Measurements from ENCODE around the gene STMN3.
"Not testable (repeated sequence)": the region's sequence is repeated elsewhere in the genome, so short reads cannot be mapped to it uniquely, and the experiment has no call there.

The STMN3 gene

DNA sequence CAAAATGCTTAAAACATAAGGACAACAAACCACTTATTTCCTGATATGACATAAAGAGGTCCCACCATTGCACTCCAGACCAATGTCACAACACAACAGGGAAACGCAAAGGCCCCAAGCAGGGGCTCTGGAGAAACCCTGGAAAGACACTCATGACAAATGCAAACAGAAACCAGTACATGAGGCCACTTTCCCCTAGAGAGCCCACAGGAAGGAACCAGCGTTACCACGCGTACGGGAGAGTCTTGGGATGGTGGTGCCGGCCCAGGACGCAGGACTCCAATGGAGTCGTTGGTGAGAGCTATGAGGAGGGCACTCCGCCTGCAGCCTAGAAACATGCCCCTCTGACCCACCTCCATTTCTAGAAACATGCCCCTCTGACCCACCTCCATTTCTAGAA, 46.5 kb downstream of the STMN3 start:
- no peak overlapping the region for H3K9ac ChIP-seq (ENCODE audit: low read length)
- H4K20me1 ChIP-seq (ENCODE audit: low read depth, low read length): no peaks in the 10 kb centered on the region
- H3K27me3 ChIP-seq (ENCODE audit: low read length): no peaks in the 10 kb centered on the region

DNA sequence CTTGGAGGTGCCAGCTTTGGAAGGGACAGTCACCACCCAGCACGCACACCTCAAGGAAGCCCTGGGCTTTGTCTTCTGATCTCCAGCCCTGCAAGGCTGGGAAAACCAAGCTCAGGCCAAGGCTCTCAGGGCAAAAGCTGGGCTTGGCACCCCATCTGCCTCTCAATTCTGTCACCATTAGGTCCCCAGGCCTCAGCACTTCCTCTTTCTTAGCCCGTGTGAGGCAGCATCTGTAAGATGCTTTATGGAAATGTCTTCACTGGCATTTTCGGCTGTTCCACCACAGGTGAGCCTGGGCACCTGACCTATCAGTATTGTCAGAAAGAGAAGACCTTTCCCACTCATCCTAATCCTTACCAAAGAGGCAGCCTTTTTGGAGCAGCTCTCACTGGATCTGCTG, 50.9 kb downstream of the STMN3 start:
- Histone ChIP-seq H3K9me2 (replicated peaks; ENCODE audit: insufficient read depth, low read length) (no peaks in the 10 kb centered on the region), H3K79me2 (ENCODE audit: insufficient read depth, low read length) (peaks cover 4% of the 10 kb centered on the region; the same call in 1 of the 2 replicates), H3K36me3 (ENCODE audit: low read length) (no peaks in the 10 kb centered on the region), H4K20me1 (ENCODE audit: low read depth, low read length) (no peaks in the 10 kb centered on the region), H3K27me3 (ENCODE audit: low read length) (no peaks in the 10 kb centered on the region), H3F3A (ENCODE audit: insufficient read depth) (no peaks in the 10 kb centered on the region), H3K27ac (ENCODE audit: low read depth, low read length) (no peak overlapping the region), H3K4me3 (ENCODE audit: insufficient read depth, low read length, poor library complexity, severe bottlenecking) (no peak overlapping the region), H2AFZ (ENCODE audit: low read depth, low read length, severe bottlenecking) (no peak overlapping the region), H3K4me2 (ENCODE audit: low read depth, low read length, poor library complexity, severe bottlenecking) (no peak overlapping the region), H3K9ac (ENCODE audit: low read length) (no peak overlapping the region), H3K9me3 (ENCODE audit: insufficient read depth, low read length) (no peaks in the 10 kb centered on the region)
- TF ChIP-seq, protein P1, sequence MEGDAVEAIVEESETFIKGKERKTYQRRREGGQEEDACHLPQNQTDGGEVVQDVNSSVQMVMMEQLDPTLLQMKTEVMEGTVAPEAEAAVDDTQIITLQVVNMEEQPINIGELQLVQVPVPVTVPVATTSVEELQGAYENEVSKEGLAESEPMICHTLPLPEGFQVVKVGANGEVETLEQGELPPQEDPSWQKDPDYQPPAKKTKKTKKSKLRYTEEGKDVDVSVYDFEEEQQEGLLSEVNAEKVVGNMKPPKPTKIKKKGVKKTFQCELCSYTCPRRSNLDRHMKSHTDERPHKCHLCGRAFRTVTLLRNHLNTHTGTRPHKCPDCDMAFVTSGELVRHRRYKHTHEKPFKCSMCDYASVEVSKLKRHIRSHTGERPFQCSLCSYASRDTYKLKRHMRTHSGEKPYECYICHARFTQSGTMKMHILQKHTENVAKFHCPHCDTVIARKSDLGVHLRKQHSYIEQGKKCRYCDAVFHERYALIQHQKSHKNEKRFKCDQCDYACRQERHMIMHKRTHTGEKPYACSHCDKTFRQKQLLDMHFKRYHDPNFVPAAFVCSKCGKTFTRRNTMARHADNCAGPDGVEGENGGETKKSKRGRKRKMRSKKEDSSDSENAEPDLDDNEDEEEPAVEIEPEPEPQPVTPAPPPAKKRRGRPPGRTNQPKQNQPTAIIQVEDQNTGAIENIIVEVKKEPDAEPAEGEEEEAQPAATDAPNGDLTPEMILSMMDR (IDR thresholded peaks at IDR 0.05; ENCODE audit: insufficient read depth, low read length, poor library complexity, severe bottlenecking): no peak

More for the DNA sequence above, 46.5 kb downstream of the STMN3 start:
- H3K4me3 ChIP-seq (ENCODE audit: insufficient read depth, low read length, poor library complexity, severe bottlenecking): no peak overlapping the region
- H2AFZ ChIP-seq (ENCODE audit: low read depth, low read length, severe bottlenecking): no peak overlapping the region
- no peaks in the 10 kb centered on the region for H3K36me3 ChIP-seq (ENCODE audit: low read length)
- H3K9me2 ChIP-seq (replicated peaks; ENCODE audit: insufficient read depth, low read length): no peaks in the 10 kb centered on the region
- no peak overlapping the region for H3K4me2 ChIP-seq (ENCODE audit: low read depth, low read length, poor library complexity, severe bottlenecking)
- H3K9me3 ChIP-seq (ENCODE audit: insufficient read depth, low read length): no peaks in the 10 kb centered on the region
- H3K79me2 ChIP-seq (ENCODE audit: insufficient read depth, low read length): peaks cover 4% of the 10 kb centered on the region; the same call in 1 of the 2 replicates
- no peak overlapping the region for H3K27ac ChIP-seq (ENCODE audit: low read depth, low read length)
- TF ChIP-seq, protein P1 (IDR thresholded peaks at IDR 0.05; ENCODE audit: insufficient read depth, low read length, poor library complexity, severe bottlenecking): no peak
- no peak for TF ChIP-seq EZH2phosphoT487 (conservative IDR thresholded peaks at IDR 0.05; ENCODE audit: low read length)
- H3F3A ChIP-seq (ENCODE audit: insufficient read depth): no peaks in the 10 kb centered on the region

DNA sequence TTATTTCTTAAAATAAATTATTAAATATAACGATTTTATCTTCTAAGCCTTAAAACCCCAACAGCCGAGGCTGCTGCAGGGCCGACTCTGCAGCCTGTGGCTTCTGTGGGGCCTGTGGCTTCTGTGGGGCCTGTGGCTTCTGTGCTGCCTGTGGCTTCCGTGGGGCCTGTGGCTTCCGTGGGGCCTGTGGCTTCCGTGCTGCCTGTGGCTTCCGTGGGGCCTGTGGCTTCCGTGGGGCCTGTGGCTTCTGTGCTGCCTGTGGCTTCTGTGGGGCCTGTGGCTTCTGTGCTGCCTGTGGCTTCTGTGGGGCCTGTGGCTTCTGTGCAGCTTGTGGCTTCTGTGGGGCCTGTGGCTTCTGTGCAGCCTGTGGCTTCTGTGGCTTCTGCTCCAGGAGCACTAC, 51.5 kb downstream of the STMN3 start:
- not testable (repeated sequence) for H2AFZ ChIP-seq (ENCODE audit: low read depth, low read length, severe bottlenecking); H3F3A ChIP-seq (ENCODE audit: insufficient read depth); H3K79me2 ChIP-seq (ENCODE audit: insufficient read depth, low read length); H3K4me2 ChIP-seq (ENCODE audit: low read depth, low read length, poor library complexity, severe bottlenecking); H3K9me3 ChIP-seq (ENCODE audit: insufficient read depth, low read length); H3K27ac ChIP-seq (ENCODE audit: low read depth, low read length); H3K9ac ChIP-seq (ENCODE audit: low read length); H4K20me1 ChIP-seq (ENCODE audit: low read depth, low read length); H3K27me3 ChIP-seq (ENCODE audit: low read length); H3K36me3 ChIP-seq (ENCODE audit: low read length); H3K9me2 ChIP-seq (replicated peaks; ENCODE audit: insufficient read depth, low read length); H3K4me3 ChIP-seq (ENCODE audit: insufficient read depth, low read length, poor library complexity, severe bottlenecking)

DNA sequence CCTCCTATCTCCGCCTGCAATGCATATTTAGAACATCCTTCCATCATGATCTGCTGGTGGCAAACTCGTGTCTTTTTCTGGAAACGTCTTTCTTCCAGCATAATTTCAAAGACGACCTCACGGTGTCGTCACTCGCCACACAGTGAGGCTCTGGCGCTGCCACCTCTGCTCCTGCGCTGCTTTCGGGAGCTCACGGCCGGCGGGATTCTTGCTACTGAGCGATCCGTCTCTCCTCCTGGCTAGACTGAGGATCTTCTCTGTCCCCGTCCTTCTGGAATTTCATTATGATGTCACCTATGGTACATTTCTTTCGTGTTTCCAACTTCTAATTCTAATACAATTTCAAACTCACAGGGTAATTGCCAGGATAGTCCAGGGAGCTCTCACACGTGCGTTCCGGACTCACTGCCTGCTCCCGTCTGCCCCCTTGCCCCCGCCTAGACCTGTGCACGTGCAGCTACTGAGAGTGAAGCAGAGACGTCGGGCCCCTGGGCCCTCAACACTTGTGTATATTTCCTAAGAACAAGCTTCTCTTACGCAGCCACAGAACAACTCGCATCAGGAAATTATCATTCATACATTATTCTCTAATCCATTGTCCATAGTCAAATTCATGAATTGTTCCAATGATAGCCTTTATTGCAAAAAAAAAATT, 53.7 kb downstream of the STMN3 start:
- Histone ChIP-seq H3K36me3 (ENCODE audit: low read length) (no peaks in the 10 kb centered on the region), H3K4me2 (ENCODE audit: low read depth, low read length, poor library complexity, severe bottlenecking) (no peak overlapping the region)

More for the DNA sequence above, 53.7 kb downstream of the STMN3 start:
- no peaks in the 10 kb centered on the region for H3K9me3 ChIP-seq (ENCODE audit: insufficient read depth, low read length)
- no peaks in the 10 kb centered on the region for H3K27me3 ChIP-seq (ENCODE audit: low read length)
- no peaks in the 10 kb centered on the region for H3K9me2 ChIP-seq (replicated peaks; ENCODE audit: insufficient read depth, low read length)
- no peak for TF ChIP-seq EZH2phosphoT487 (conservative IDR thresholded peaks at IDR 0.05; ENCODE audit: low read length)
- TF ChIP-seq, protein P1 (IDR thresholded peaks at IDR 0.05; ENCODE audit: insufficient read depth, low read length, poor library complexity, severe bottlenecking): no peak
- H4K20me1 ChIP-seq (ENCODE audit: low read depth, low read length): no peaks in the 10 kb centered on the region
- no peak overlapping the region for H2AFZ ChIP-seq (ENCODE audit: low read depth, low read length, severe bottlenecking)
- no peak overlapping the region for H3K27ac ChIP-seq (ENCODE audit: low read depth, low read length)
- no peak overlapping the region for H3K4me3 ChIP-seq (ENCODE audit: insufficient read depth, low read length, poor library complexity, severe bottlenecking)
- no peaks in the 10 kb centered on the region for H3F3A ChIP-seq (ENCODE audit: insufficient read depth)
- no peak overlapping the region for H3K9ac ChIP-seq (ENCODE audit: low read length)
- H3K79me2 ChIP-seq (ENCODE audit: insufficient read depth, low read length): no peaks in the 10 kb centered on the region
